HEK293 (cell line): ENCODE measurements around the gene TDO2.

Experiments used
- CTCF ChIA-PET: fragments of 350-600 bp; formaldehyde crosslinking; extraction: SDS; loops from one replicate; lab custom pipeline; 2021; ENCODE audit warnings: antibody characterized with exemption; lab: Yijun Ruan, JAX
- POLR2A ChIA-PET: fragments of 300-600 bp; formaldehyde crosslinking; extraction: SDS; loops from one replicate; lab custom pipeline; 2020; ENCODE audit warnings: antibody characterized with exemption, inconsistent platforms; lab: Yijun Ruan, JAX
- H3K27ac ChIP-seq: fragments of 200-500 bp; sonication (Bioruptor generic); 2 replicates; pipeline ENCODE4 v1.5.1; 2014; ENCODE audit warnings: low read depth, low read length, control low read depth, inconsistent platforms; ENCODE audit errors: extremely low read depth
- H3K36me3 ChIP-seq, 2 experiments: fragments of 200-500 bp in 1 of 2; sonication (Bioruptor generic) in 1 of 2; 1 replicate in 1 of 2; 2 replicates in 1 of 2; pipeline ENCODE4 v1.5.1; 2014 to 2017; ENCODE audit warnings: inconsistent platforms in 2 of 2, low read length in 2 of 2; ENCODE audit not compliant: control insufficient read depth in 2 of 2, insufficient read depth in 1 of 2
- H3K4me1 ChIP-seq: fragments of 200-500 bp; sonication (Bioruptor generic); 2 replicates; pipeline ENCODE4 v1.5.1; 2014; ENCODE audit warnings: mild to moderate bottlenecking, low read length, inconsistent platforms; ENCODE audit not compliant: control insufficient read depth, insufficient read depth
- H3K4me3 ChIP-seq: 2 replicates; pipeline ENCODE4 v1.5.1; 2011; ENCODE audit warnings: low read depth, mild to moderate bottlenecking, control low read depth, low read length, moderate library complexity
- H3K9me3 ChIP-seq: fragments of 200-500 bp; sonication (Bioruptor generic); 2 replicates; pipeline ENCODE4 v1.5.1; 2014; ENCODE audit warnings: low read depth, low read length, inconsistent platforms; ENCODE audit not compliant: control insufficient read depth, insufficient read depth
- EGR2 ChIP-seq: fragments of 450-650 bp; formaldehyde crosslinking; IDR thresholded peaks from 2 replicates; pipeline ENCODE4 v1.5.1; 2016; ENCODE audit warnings: low read depth, missing biosample characterization, missing genetic modification characterization
- FEZF1 ChIP-seq: fragments of 450-650 bp; formaldehyde crosslinking; IDR thresholded peaks from 2 replicates; pipeline ENCODE4 v1.5.1; 2016; ENCODE audit warnings: missing biosample characterization, missing genetic modification characterization
- GLIS2 ChIP-seq: fragments of 450-650 bp; formaldehyde crosslinking; IDR thresholded peaks from 2 replicates; pipeline ENCODE4 v1.5.1; 2016; ENCODE audit warnings: missing biosample characterization, missing genetic modification characterization
- TCF7L2 ChIP-seq: IDR thresholded peaks from 2 replicates; pipeline ENCODE4 v1.6.1; 2011; ENCODE audit warnings: low read depth, mild to moderate bottlenecking, inconsistent platforms, low read length, moderate library complexity, borderline replicate concordance
- ZBTB20 ChIP-seq: fragments of 450-650 bp; formaldehyde crosslinking; IDR thresholded peaks from 2 replicates; pipeline ENCODE4 v1.5.1; 2016; ENCODE audit warnings: missing biosample characterization, missing genetic modification characterization
- ZFP41 ChIP-seq: fragments of 450-650 bp; formaldehyde crosslinking; IDR thresholded peaks from 2 replicates; pipeline ENCODE4 v1.5.1; 2016; ENCODE audit warnings: missing biosample characterization, missing genetic modification characterization, borderline replicate concordance
- ZNF112 ChIP-seq: fragments of 450-650 bp; formaldehyde crosslinking; IDR thresholded peaks from 2 replicates; pipeline ENCODE4 v1.5.0; 2017; ENCODE audit warnings: missing biosample characterization, missing genetic modification characterization
- ZNF169 ChIP-seq: fragments of 450-650 bp; formaldehyde crosslinking; IDR thresholded peaks from 2 replicates; pipeline ENCODE4 v1.5.1; 2016; ENCODE audit warnings: missing biosample characterization, missing genetic modification characterization
- ZNF211 ChIP-seq: fragments of 450-650 bp; formaldehyde crosslinking; IDR thresholded peaks from 2 replicates; pipeline ENCODE4 v1.5.1; 2016; ENCODE audit warnings: low read depth, missing biosample characterization, missing genetic modification characterization
- ZNF324 ChIP-seq: fragments of 450-650 bp; formaldehyde crosslinking; IDR thresholded peaks from 2 replicates; pipeline ENCODE4 v1.5.1; 2016; ENCODE audit warnings: missing biosample characterization, missing genetic modification characterization
- ZNF335 ChIP-seq: fragments of 450-650 bp; formaldehyde crosslinking; conservative IDR thresholded peaks from 2 replicates; pipeline ENCODE4 v1.5.1; 2016; ENCODE audit warnings: missing biosample characterization, missing genetic modification characterization
- ZNF362 ChIP-seq: fragments of 450-650 bp; formaldehyde crosslinking; IDR thresholded peaks from 2 replicates; pipeline ENCODE4 v1.5.1; 2016; ENCODE audit warnings: missing biosample characterization, missing genetic modification characterization
- ZNF391 ChIP-seq: fragments of 450-650 bp; formaldehyde crosslinking; IDR thresholded peaks from 2 replicates; pipeline ENCODE4 v1.5.1; 2016; ENCODE audit warnings: low read depth, missing biosample characterization, missing genetic modification characterization, borderline replicate concordance
- ZNF549 ChIP-seq: fragments of 450-650 bp; IDR thresholded peaks from 2 replicates; pipeline ENCODE4 v1.5.1; 2018; ENCODE audit warnings: missing biosample characterization, missing genetic modification characterization, mild to moderate bottlenecking, inconsistent platforms, moderate library complexity
- ZNF580 ChIP-seq: fragments of 450-650 bp; formaldehyde crosslinking; IDR thresholded peaks from 2 replicates; pipeline ENCODE4 v1.5.1; 2016; ENCODE audit warnings: missing biosample characterization, missing genetic modification characterization
- ZNF600 ChIP-seq: fragments of 450-650 bp; formaldehyde crosslinking; IDR thresholded peaks from 2 replicates; pipeline ENCODE4 v1.5.1; 2016; ENCODE audit warnings: missing biosample characterization, missing genetic modification characterization
- ZNF610 ChIP-seq: fragments of 450-650 bp; formaldehyde crosslinking; IDR thresholded peaks from 2 replicates; pipeline ENCODE4 v1.5.1; 2016; ENCODE audit warnings: missing biosample characterization, missing genetic modification characterization, borderline replicate concordance
- ZNF677 ChIP-seq: fragments of 450-650 bp; IDR thresholded peaks from 2 replicates; pipeline ENCODE4 v1.5.0; 2018; ENCODE audit warnings: missing biosample characterization, mild to moderate bottlenecking, missing genetic modification characterization, moderate library complexity
- ZXDB ChIP-seq: fragments of 450-650 bp; formaldehyde crosslinking; IDR thresholded peaks from 2 replicates; pipeline ENCODE4 v1.5.1; 2016; ENCODE audit warnings: missing biosample characterization, missing genetic modification characterization
- TF ChIP-seq, protein P1 (sequence below): fragments of 450-650 bp; formaldehyde crosslinking; IDR thresholded peaks from 2 replicates; pipeline ENCODE4 v1.5.1; 2017; ENCODE audit warnings: missing biosample characterization, missing genetic modification characterization
- TF ChIP-seq, protein P2 (sequence below): fragments of 450-650 bp; IDR thresholded peaks from 2 replicates; pipeline ENCODE4 v1.5.1; 2018; ENCODE audit warnings: missing biosample characterization, mild to moderate bottlenecking, missing genetic modification characterization
- TF ChIP-seq, protein P3 (sequence below): fragments of 450-650 bp; formaldehyde crosslinking; IDR thresholded peaks from 2 replicates; pipeline ENCODE4 v1.5.1; 2016; ENCODE audit warnings: missing biosample characterization, missing genetic modification characterization

Gene TDO2

DNA sequence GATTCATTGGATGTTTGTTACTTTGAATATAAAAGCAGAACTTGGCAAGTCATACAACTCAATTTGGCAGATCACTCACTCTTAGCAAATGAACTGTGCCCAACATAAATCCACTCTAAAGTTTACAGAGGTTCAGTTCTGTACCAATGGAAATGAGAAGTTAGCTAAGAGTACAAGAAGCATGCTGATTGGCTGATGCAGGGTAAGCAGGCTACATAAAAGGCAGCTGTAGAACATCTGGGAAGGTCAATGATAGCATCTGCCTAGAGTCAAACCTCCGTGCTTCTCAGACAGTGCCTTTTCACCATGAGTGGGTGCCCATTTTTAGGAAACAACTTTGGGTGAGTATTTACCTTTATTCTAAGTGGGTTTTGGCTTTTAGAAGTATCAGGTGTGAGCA, at the start of gene TDO2:
Gene TDO2, plus strand, starts transcription at position 244 of the 400 bp plus-strand sequence. Its CDS starts 63 bp downstream, at position 307.
- no peak within 1 kb of the TSS for H3K4me3 ChIP-seq
- POLR2A ChIA-PET, result no interaction called here
- no peak for TF ChIP-seq ZBTB20 (tag by site-specific recombination)
- TF ChIP-seq EGR2 (tag by site-specific recombination), result no peak
- no peak for TF ChIP-seq ZNF362 (tag by site-specific recombination)
- TF ChIP-seq ZNF610 (tag by site-specific recombination), result no peak
- no peak for TF ChIP-seq GLIS2 (tag by site-specific recombination)
- TF ChIP-seq ZNF600, result no peak
- no peak for TF ChIP-seq ZNF112
- TF ChIP-seq, protein P1, sequence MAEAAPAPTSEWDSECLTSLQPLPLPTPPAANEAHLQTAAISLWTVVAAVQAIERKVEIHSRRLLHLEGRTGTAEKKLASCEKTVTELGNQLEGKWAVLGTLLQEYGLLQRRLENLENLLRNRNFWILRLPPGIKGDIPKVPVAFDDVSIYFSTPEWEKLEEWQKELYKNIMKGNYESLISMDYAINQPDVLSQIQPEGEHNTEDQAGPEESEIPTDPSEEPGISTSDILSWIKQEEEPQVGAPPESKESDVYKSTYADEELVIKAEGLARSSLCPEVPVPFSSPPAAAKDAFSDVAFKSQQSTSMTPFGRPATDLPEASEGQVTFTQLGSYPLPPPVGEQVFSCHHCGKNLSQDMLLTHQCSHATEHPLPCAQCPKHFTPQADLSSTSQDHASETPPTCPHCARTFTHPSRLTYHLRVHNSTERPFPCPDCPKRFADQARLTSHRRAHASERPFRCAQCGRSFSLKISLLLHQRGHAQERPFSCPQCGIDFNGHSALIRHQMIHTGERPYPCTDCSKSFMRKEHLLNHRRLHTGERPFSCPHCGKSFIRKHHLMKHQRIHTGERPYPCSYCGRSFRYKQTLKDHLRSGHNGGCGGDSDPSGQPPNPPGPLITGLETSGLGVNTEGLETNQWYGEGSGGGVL (tag by site-specific recombination), result no peak
- TF ChIP-seq ZNF677 (tag by site-specific recombination), result no peak
- TF ChIP-seq ZFP41 (tag by site-specific recombination), result no peak
- no peak for TF ChIP-seq ZXDB (tag by site-specific recombination)
- TF ChIP-seq ZNF169 (tag by site-specific recombination), result no peak
- TF ChIP-seq, protein P2, sequence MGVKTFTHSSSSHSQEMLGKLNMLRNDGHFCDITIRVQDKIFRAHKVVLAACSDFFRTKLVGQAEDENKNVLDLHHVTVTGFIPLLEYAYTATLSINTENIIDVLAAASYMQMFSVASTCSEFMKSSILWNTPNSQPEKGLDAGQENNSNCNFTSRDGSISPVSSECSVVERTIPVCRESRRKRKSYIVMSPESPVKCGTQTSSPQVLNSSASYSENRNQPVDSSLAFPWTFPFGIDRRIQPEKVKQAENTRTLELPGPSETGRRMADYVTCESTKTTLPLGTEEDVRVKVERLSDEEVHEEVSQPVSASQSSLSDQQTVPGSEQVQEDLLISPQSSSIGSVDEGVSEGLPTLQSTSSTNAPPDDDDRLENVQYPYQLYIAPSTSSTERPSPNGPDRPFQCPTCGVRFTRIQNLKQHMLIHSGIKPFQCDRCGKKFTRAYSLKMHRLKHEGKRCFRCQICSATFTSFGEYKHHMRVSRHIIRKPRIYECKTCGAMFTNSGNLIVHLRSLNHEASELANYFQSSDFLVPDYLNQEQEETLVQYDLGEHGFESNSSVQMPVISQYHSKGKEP (tag by site-specific recombination), result no peak
- no peak for TF ChIP-seq FEZF1
- no peak for TF ChIP-seq ZNF580 (tag by site-specific recombination)
- TF ChIP-seq ZNF211 (tag by site-specific recombination), result no peak
- no peak for TF ChIP-seq ZNF324 (tag by site-specific recombination)
- no peak for TF ChIP-seq ZNF335 (tag by site-specific recombination)
- TF ChIP-seq, protein P3, sequence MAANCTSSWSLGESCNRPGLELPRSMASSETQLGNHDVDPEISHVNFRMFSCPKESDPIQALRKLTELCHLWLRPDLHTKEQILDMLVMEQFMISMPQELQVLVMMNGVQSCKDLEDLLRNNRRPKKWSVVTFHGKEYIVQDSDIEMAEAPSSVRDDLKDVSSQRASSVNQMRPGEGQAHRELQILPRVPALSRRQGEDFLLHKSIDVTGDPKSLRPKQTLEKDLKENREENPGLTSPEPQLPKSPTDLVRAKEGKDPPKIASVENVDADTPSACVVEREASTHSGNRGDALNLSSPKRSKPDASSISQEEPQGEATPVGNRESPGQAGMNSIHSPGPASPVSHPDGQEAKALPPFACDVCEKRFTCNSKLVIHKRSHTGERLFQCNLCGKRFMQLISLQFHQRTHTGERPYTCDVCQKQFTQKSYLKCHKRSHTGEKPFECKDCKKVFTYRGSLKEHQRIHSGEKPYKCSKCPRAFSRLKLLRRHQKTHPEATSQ (tag by site-specific recombination), result no peak
- H3K27ac ChIP-seq, result no peak within 1 kb of the TSS
- no peaks in the 10 kb centered on the region for H3K36me3 ChIP-seq
- no peaks in the 10 kb centered on the region for H3K9me3 ChIP-seq
- peaks cover 26% of the 10 kb centered on the region for H3K4me1 ChIP-seq
- CTCF ChIA-PET, result no interaction called here

- Histone ChIP-seq H3K36me3 (no peaks in the 10 kb centered on the region), H3K4me1 (no peaks in the 10 kb centered on the region), H3K4me3 (no peak overlapping the region), H3K27ac (no peak overlapping the region), H3K9me3 (no peaks in the 10 kb centered on the region)
- ChIA-PET POLR2A (no interaction called here), CTCF (no interaction called here)
- no peak for TF ChIP-seq TCF7L2
- TF ChIP-seq ZNF391, result no peak
- peak; percentile 80 for TF ChIP-seq ZNF549 (tag by site-specific recombination)
Measured at GRCh38 chr4:155854582-155855226, 48.8 kb upstream of the TDO2 start.
